Measurements from ENCODE around the gene RARRES2.
"Not testable (repeated sequence)": the region's sequence is repeated elsewhere in the genome, so short reads cannot be mapped to it uniquely, and the experiment has no call there.

The RARRES2 gene

DNA sequence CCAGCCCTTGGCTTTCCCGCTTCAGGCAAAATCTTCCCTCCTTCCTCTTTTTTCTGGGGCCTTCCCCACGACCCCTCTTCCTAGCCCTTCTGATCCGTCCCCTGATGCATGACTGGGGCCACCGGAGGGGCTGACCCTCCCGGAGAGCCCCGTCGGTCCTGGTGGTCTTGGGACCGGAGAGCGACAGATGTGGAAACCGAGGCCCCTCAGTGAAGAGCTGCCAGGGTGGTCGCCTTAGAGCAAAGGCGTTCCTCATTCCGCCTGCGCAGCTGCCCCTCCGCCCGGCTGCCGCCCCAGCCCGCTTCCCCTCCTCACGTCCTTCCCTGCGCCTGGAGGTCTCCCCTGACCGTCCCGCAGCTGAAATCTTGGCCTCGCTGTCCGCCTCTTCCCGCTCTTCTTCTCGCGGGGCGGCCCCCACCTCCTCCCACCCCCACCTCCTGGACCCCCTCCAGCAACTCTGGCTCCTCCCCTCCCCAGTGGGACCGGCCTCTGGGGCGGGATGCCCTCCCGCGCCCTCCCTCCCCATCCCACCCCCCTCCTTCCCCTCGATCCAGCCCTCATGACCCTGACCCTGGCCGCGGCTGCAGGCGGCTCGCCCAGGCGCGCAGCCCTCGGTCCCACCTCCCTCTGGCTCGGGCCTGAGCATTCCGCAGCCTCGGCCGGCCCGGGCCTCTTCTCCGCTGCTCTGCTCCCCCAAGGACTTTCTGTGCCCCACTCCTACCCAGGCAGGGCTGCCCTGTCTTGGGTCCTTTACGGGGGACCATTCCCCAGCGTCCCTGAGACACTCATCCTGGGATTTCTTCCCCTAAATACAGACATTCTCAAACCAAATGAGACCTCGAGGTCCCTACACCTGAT, at the start of gene RARRES2:
TSS of gene RARRES2 (minus strand) at position 367 of the 858 bp plus-strand sequence. CDS start 1,020 bp downstream, outside the sequence.
- DNase-seq (ENCODE audit: low read depth in 2 of 2), result no peak

DNA sequence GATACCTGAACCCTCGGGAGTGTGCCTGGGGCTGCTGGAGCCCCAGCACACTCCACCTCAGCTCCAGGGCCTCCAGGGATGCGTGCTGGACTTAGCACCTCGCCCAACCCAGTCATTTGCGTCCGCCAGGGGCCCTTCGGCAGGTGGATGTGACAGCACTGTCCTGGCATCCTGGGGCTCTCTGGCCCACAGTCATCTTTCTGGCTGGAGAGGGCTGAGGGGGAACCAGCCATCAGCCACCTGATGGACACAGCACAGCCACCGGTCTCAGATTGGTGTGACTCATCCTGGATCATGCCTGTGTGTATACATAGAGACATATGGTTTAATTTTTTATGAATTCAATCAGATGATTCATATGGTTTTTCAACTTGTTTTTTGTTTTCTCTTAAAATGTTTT, 48.8 kb upstream of the RARRES2 start:
- no peak for DNase-seq (ENCODE audit: low read depth in 2 of 2)

DNA sequence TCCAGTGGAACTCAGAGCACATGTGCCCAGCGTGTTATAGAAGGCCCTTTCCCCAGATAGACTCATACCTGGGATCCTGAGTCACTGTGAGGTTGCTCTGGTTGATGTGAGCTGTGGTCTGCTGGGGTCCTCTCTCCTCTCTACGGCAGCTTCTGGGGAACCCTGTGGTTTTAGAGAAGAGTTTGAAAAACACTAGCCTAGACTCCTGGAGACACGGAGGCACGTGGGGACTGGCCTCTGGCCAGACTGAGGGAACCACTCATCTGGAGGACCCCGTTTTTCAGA, 48.0 kb upstream of the RARRES2 start:
- peak in 1 of 2 donors; percentile 47 for DNase-seq (ENCODE audit: low read depth in 2 of 2)

DNA sequence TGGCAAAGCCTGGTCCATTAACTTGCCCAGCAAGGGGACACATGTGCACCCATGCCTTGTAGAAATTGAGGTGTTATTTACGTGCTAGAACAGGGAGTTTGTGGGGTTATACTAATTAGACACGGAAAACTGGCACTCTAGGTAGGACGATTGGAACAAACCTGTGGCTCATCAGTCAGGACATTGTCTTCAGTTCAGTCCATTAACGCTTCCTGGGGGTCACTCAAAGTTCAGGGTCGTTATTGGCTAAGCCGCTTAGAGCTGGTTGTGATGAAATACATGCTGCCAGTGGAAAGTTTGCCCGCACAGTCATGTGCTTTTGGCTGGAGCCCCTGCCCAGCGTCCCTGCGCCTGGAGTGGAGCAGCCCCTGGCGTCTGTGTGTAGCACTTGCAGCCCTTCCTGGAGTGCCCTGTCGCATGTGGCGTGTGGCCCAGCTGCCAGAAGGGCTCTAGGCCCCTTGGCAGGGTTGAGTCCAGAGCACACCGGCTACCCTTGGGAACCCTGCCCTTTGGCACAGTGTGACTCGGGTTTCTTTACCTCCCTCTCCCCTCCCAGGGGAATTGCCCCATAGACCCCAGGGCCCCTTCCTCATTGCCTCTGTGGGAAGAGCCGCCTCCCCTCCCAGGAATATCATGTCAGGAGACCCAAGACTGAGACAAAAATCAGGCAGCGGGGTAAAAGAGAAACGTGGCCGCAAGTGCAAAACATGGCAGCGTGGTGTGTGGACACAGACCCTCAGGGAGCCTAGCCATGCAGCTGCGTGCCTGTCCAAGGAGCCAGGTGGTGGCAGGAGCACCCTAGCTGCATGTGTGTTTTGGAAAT, 47.5 kb upstream of the RARRES2 start:
- DNase-seq (ENCODE audit: low read depth in 2 of 2), result no peak

GRCh38 chr7:150388306-150388705, 46.9 kb upstream of the RARRES2 start:
- DNase-seq (ENCODE audit: low read depth in 2 of 2), result no peak

- not testable (repeated sequence) for DNase-seq (ENCODE audit: low read depth in 2 of 2)
These were observed 44.5 kb upstream of the RARRES2 start for GRCh38 chr7:150385884-150386283.

DNA sequence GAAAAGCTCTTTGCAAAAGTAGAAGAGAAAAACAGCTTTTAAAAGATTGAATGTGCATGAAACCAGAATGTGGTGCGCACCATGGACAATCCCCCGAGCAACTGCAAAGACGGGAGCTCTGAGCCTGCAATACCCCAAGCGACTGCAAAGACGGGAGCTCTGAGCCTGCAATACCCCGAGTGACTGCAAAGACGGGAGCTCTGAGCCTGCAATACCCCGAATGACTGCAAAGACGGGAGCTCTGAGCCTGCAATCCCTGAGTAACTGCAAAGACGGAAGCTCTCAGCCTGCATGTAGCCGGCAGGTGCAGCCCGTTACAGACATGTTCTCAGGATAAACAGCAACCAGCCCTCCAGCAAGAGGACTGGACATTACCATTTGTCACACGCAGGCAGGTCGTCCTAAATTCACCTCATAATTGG, 43.9 kb upstream of the RARRES2 start:
- no peak for DNase-seq (ENCODE audit: low read depth in 2 of 2)

DNA sequence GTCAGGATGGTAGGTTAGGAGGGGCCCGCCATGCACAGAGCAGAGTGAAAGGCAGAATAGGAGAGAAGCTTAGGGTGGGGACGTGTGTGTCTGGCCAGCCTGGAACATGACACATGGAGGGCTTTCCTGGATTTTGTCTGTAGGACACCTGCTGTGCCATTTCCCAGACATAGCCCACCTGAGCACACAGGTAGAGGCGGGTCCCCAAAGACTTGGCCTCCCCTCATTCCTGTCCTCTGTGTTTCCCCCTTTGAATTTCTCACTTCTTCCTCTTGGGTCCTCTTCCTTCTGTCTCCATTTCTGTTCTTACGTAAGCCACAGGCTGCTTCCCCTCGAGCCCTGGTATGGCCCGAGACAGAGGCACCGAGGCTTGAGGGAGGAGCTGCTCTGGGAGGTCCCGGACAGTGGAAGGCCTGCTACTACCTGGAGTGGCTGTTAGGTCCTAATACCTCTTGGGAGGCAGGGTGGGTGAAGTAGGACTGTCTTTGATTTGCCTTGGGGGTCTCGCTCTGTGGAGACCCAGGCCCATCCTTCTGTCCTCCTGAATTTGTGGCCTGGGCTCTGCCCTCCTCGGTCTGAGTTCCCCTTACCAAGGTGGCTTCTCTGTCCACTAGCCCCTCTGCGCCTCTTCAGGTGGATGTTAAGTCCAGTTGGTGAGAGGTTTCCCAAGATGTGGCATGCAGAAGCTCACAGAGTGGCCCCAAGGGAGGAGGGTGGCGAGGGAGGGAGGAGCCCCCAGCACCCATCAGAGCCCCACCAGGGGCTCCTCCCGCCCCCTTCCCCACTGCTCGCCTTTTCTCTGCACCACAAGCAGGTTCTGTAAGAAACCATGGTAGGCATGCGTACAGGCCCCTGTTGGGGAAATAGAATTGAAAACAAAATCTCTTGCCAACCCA, 43.2 kb upstream of the RARRES2 start:
- DNase-seq (ENCODE audit: low read depth in 2 of 2), result no peak

- no peak for DNase-seq (ENCODE audit: low read depth in 2 of 2)
These were observed 42.4 kb upstream of the RARRES2 start for GRCh38 chr7:150383710-150384397.

- no peak for DNase-seq (ENCODE audit: low read depth in 2 of 2)
These were observed 41.4 kb upstream of the RARRES2 start for GRCh38 chr7:150382844-150383225.

DNA sequence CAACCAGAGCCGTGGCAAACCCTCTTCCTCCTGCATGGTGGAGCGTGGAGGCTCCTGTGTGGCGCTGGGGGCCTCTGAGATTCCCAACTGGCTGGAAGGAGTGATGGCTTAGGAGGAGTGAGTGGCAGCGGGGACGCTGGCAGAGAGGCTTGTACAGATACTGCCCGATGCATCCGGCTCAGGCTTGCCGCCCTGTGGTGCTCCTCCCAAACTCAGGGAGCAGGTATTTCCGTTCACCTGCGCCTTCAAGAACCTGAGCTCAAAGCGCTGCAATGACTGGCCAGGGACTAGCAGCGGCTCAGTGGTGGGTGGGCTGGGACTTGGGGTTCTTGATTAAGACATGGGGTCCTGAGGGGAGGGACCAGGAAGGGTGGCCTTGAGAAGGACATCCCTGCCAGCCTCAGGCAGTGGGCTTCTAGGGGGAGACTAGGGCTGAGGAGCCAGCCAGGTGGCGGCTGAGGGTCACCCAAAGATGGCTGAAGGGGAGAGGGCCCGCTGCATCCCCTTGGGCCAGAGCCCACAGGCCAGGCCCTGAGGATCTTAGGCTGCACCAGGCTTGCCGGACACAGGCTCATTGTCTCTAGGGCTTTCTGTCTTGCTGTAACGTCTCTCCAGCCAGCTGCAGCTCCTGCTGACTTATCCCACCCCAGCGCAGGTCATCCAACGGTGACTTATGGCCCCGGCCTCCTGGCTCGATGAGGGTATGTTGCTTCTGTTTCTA, 40.9 kb upstream of the RARRES2 start:
- DNase-seq (ENCODE audit: low read depth in 2 of 2), result no peak

DNA sequence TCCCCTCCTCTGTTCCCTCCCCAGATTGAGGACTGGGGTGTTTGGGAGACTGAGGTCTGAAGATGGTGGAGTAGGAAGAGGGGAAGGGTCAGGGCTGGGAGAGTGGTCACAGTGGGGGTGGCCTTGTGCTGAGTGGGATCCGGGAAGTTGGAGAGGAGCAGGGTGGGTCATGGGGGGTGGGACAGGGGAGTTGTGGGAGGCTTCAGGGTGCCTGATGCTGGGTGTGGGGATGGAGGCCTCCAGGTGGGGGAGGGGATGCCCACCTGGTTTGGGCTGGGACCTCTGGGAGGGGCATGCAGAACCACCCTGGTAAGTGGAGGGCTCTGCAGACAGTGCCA, 40.3 kb upstream of the RARRES2 start:
- DNase-seq (ENCODE audit: low read depth in 2 of 2), result no peak

DNA sequence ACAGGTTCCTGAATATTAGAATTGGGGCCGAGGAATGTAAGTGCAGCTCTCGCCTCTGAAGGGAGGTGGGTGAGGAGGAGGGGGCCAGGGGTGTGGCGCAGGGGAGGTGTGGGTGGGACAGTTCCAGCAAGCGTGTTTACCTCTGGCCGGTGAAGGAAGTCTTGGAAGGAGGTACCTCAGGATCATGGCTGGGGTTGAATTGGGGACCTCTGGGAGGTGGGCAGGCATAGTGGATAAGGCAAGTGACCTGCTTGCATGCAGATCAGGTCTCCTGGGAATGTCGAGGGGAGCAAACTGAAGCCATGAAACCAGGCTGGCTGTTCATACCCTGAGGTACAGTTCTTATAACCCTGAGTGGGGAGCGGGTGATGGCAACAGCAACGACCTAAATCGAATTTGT, 39.7 kb upstream of the RARRES2 start:
- DNase-seq (ENCODE audit: low read depth in 2 of 2), result no peak

DNA sequence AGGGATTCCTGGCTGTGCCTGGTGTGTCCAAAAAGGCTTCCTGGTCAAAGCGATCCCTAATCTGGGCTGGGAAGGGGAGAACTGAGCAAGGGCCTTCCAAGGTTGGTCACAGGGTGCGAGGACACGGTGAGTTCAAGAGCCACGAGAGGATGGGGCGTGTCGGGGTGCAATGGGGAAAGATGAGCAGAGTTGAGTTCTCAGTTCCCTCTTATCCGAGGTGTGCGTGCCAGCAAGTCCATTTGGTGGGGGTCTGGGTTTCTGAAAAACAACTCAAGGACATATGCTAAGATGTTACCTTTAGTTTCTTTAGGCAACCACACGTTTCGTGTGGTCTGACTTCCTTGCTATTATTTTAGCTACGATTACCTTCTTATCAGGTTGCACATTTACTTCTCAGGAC, 39.0 kb upstream of the RARRES2 start:
- DNase-seq (ENCODE audit: low read depth in 2 of 2), result no peak

DNA sequence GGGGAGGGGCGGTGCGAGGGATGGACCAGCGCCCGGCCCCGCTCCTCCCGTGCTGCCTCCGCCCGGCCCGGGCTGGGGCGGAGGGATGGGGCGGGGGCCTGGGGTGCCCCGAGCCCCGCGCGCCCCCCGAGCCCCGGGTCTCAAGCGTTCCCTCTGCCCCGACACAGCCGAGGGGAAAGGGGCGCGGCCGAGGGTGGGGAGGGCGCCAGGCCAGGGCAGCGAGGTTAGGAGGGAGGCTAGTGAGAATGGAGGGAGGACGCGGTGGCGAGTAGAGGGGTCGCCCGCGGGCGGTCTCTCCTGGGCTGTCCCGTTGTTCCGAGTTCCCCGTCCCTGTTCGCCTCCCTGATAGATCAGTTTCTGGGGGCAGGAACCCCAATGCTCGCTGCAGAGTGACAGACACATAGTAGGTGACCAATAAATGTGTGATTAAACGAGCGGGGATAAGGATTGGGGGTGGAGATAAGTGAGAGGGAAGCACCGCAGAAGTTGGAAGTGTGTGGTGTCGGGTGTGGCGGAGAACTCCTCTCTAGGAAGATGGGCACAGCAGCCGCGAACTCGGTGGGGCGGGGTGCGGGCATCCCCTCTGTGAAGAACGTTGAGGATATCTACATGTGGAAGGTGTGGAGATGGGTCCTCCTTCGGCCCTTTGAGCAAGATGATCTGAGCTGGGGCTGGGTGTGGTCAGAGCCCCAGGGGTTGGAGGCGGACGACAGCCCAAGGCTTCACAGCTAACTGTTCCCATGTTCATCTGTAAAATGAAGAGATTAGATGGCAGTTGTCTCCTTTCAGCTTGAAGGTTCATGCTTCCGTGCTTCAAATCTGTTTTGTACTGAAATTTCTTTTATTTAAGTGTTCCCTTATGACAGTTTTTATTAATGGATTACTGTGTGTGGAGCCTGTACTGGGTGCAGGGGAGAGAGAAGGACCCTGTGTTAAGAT, 38.3 kb upstream of the RARRES2 start:
- DNase-seq (ENCODE audit: low read depth in 2 of 2), result no peak

DNA sequence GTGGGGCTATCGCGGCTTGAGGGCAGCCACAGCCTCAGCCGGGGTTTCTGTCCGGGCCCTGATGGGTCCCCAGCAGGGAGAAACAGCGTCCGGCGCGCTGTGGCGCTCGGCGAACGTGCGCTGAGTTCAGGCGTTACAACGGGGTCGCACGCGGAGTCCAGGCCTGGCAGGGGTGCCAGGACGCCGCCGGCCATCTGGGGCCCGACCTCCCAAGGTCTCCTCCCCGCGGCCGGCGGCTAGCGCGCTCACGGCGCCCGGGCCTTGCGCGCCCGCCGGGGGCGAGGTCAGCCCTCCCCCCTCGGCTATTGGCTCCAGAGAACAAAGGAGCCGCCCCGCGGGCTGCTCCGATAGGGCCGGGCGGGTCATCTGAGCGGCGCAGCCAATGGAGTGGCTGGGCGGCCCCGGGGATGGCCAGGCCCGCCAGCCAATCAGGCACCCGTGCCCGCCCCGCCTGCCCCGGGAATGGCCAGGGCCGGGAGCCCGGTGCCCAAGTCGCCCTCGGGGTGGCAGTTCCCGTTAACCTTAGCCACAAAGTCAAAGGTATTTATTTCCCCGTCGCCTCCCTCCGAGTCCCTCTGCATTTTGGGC, 37.5 kb upstream of the RARRES2 start, which contains the start of gene ZNF775:
TSS of gene ZNF775 (plus strand) at position 478 of the 588 bp plus-strand sequence. CDS start 9,141 bp downstream, outside the sequence.
- DNase-seq (ENCODE audit: low read depth in 2 of 2), result peak; percentile 92 to 93

DNA sequence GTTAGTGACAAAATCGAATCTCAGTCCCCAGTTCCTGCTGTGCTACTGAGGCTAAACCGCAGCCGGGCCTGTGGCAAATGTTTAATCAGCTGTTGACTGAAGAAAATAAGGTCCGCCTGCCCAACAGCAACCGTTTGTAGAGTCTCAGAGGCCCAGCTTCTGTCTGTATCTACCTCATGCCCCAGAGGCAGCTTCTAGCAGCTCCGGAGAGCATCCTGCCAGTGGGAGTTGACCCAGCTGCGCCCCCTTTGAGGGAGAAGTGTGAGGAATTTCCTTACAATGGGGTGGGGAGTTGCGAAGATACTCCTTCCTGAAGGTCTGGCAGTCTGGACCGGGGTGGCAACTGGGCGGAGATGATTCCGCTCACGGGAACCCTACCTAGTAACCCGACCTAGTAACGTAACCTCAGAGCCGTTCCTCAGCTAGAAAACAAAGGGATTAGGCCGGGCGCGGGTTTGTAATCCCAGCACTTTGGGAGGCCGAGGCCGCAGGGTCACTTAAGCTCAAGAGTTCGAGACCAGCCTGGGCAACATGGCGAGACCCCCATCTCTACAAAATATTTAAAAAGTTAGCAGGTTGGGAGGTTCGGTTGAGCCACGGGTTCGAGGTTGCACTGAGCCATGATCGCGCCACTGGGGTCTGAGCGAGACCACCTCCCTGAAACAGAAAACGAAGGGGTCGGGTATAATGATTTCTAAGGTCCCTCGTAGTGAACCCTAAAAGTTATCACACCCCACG, 36.9 kb upstream of the RARRES2 start:
- DNase-seq (ENCODE audit: low read depth in 2 of 2), result no peak

DNA sequence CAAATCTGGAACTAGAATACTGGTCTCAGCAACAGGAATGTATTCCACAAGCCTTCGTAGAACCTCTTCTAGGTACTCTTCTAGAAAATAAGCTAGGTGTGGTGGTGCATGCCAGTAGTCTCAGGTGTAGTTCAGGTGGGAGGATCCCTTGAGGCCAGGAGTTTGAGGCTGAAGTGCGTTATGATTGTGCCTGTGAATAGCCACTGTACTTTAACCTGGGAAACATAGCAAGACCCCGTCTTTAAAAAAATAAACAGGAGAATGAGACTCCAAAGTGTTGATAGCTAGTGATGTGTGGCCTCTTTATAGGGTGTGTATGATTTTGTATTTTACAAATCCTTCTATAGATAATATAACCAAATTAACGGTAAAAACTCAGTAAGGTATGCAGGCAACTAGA, 36.2 kb upstream of the RARRES2 start:
- no peak for DNase-seq (ENCODE audit: low read depth in 2 of 2)

DNA sequence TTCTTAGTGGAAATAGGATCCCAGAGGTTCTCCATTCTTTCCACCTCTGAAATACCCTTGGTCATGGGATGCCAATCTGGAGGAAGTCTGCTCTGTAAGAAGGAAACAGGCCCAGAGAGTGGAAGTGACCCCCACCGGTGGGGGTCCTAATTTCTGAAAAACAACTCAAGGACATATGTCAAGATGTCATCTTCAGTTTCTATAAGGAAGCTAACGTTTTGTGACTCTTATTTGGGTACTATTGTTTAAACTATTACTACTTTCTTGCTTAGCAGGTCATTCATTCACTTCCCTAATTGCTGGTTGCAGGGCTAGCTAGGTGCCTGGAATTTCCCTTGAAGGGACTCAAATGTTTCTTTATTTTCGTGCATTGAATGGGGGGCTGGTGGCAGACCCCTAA, 35.8 kb upstream of the RARRES2 start:
- DNase-seq (ENCODE audit: low read depth in 2 of 2), result no peak

Data from stimulated activated CD8-positive, alpha-beta memory T cell treated with anti-CD3 and anti-CD28 coated beads, Interleukin-15, amount 100 ng/mL, for 48 hours (primary cell).